ENCODE measurements around the gene CENPVL1. TPM values are rescaled to one million over a fixed set of nuclear protein-coding genes. Genes with fewer than 3 reads are reported as not detected.
"Not testable (repeated sequence)": the region's sequence is repeated elsewhere in the genome, so short reads cannot be mapped to it uniquely, and the experiment has no call there.

Gene CENPVL1
- total RNA-seq: not detected

GRCh38 chrX:51710277-51711164, at the start of gene CENPVL1:
Gene CENPVL1 (plus strand): TSS chrX:51710512. CDS start chrX:51710512, 0 bp downstream.
- H3K4me1 Mint-ChIP-seq (ENCODE audit: low read depth in 2 of 2); H3K27ac Mint-ChIP-seq; H3K27me3 Mint-ChIP-seq; DNase-seq (ENCODE audit: low spot score); H3K9me3 Mint-ChIP-seq; H3K4me3 Mint-ChIP-seq; H3K36me3 Mint-ChIP-seq: not testable (repeated sequence)
- peak in 1 of 2 donors; percentile 50 for ATAC-seq

- Mint-ChIP-seq H3K4me3 (no peak overlapping the region), H3K27ac (no peak overlapping the region), H3K36me3 (no peaks in the 10 kb centered on the region)
Observed at GRCh38 chrX:51665981-51666380, 44.3 kb upstream of the CENPVL1 start.

GRCh38 chrX:51679689-51680433, 30.5 kb upstream of the CENPVL1 start:
- H3K27me3 Mint-ChIP-seq; ATAC-seq; H3K27ac Mint-ChIP-seq; H3K4me1 Mint-ChIP-seq (ENCODE audit: low read depth in 2 of 2); H3K4me3 Mint-ChIP-seq; H3K9me3 Mint-ChIP-seq; H3K36me3 Mint-ChIP-seq; DNase-seq (ENCODE audit: low spot score): not testable (repeated sequence)

More at GRCh38 chrX:51665981-51666380, 44.3 kb upstream of the CENPVL1 start:
- DNase-seq (ENCODE audit: low spot score) (no peak), ATAC-seq (no peak)
- no peaks in the 10 kb centered on the region for H3K4me1 Mint-ChIP-seq (ENCODE audit: low read depth in 2 of 2)
- peaks cover 28 to 29% of the 10 kb centered on the region in 2 donors for H3K27me3 Mint-ChIP-seq
- no peaks in the 10 kb centered on the region for H3K9me3 Mint-ChIP-seq

GRCh38 chrX:51681808-51682719, 28.2 kb upstream of the CENPVL1 start:
- H3K4me3 Mint-ChIP-seq; H3K4me1 Mint-ChIP-seq (ENCODE audit: low read depth in 2 of 2); H3K9me3 Mint-ChIP-seq; H3K27ac Mint-ChIP-seq; DNase-seq (ENCODE audit: low spot score); H3K27me3 Mint-ChIP-seq; H3K36me3 Mint-ChIP-seq: not testable (repeated sequence)
- ATAC-seq: peak in 1 of 2 donors; percentile 13

GRCh38 chrX:51682720-51683062, 27.6 kb upstream of the CENPVL1 start, which contains the start of gene CENPVL2:
Gene CENPVL2 (minus strand): TSS chrX:51682831. CDS start chrX:51682831, 0 bp downstream.
- not testable (repeated sequence) for H3K27ac Mint-ChIP-seq; ATAC-seq; DNase-seq (ENCODE audit: low spot score); H3K9me3 Mint-ChIP-seq; H3K27me3 Mint-ChIP-seq; H3K36me3 Mint-ChIP-seq; H3K4me3 Mint-ChIP-seq; H3K4me1 Mint-ChIP-seq (ENCODE audit: low read depth in 2 of 2)

- H3K4me1 Mint-ChIP-seq (ENCODE audit: low read depth in 2 of 2): no peaks in the 10 kb centered on the region
- H3K27ac Mint-ChIP-seq: no peak overlapping the region
- DNase-seq (ENCODE audit: low spot score) (no peak), ATAC-seq (no peak)
- H3K4me3 Mint-ChIP-seq: no peak overlapping the region
- no peaks in the 10 kb centered on the region for H3K9me3 Mint-ChIP-seq
- no peaks in the 10 kb centered on the region for H3K36me3 Mint-ChIP-seq
- peaks cover 10 to 23% of the 10 kb centered on the region in 2 donors for H3K27me3 Mint-ChIP-seq
Observed at GRCh38 chrX:51694254-51694653, 16.1 kb upstream of the CENPVL1 start.

- Mint-ChIP-seq H3K27me3 (peaks cover 10 to 23% of the 10 kb centered on the region in 2 donors), H3K27ac (no peak overlapping the region), H3K9me3 (no peaks in the 10 kb centered on the region), H3K4me3 (no peak overlapping the region), H3K4me1 (ENCODE audit: low read depth in 2 of 2) (no peaks in the 10 kb centered on the region), H3K36me3 (no peaks in the 10 kb centered on the region)
- no peak for ATAC-seq
- DNase-seq (ENCODE audit: low spot score): no peak
Observed at GRCh38 chrX:51697397-51697796, 12.9 kb upstream of the CENPVL1 start.

GRCh38 chrX:51712943-51713647, 2.8 kb downstream of the CENPVL1 start:
- not testable (repeated sequence) for H3K9me3 Mint-ChIP-seq, H3K36me3 Mint-ChIP-seq, ATAC-seq

GRCh38 chrX:51728202-51728601, 17.9 kb downstream of the CENPVL1 start:
- Mint-ChIP-seq H3K27me3 (peaks cover 0 to 32% of the 10 kb centered on the region in 2 donors), H3K4me1 (ENCODE audit: low read depth in 2 of 2) (no peaks in the 10 kb centered on the region), H3K4me3 (no peak overlapping the region), H3K36me3 (no peaks in the 10 kb centered on the region), H3K9me3 (no peaks in the 10 kb centered on the region), H3K27ac (no peak overlapping the region)
- no peak for DNase-seq (ENCODE audit: low spot score)
- ATAC-seq: no peak

More at GRCh38 chrX:51712943-51713647, 2.8 kb downstream of the CENPVL1 start:
- H3K4me1 Mint-ChIP-seq (ENCODE audit: low read depth in 2 of 2); H3K27ac Mint-ChIP-seq; H3K27me3 Mint-ChIP-seq; DNase-seq (ENCODE audit: low spot score); H3K4me3 Mint-ChIP-seq: not testable (repeated sequence)

GRCh38 chrX:51737091-51737490, 26.8 kb downstream of the CENPVL1 start:
- Mint-ChIP-seq H3K4me1 (ENCODE audit: low read depth in 2 of 2) (no peaks in the 10 kb centered on the region), H3K36me3 (no peaks in the 10 kb centered on the region), H3K9me3 (no peaks in the 10 kb centered on the region), H3K27me3 (peaks cover 40 to 47% of the 10 kb centered on the region in 2 donors), H3K27ac (no peak overlapping the region), H3K4me3 (no peak overlapping the region)
- ATAC-seq (no peak), DNase-seq (ENCODE audit: low spot score) (no peak)

- H3K9me3 Mint-ChIP-seq: no peaks in the 10 kb centered on the region
- H3K27ac Mint-ChIP-seq: peak overlapping the region; percentile 35 to 77
- no peak overlapping the region for H3K4me3 Mint-ChIP-seq
Observed at GRCh38 chrX:51742586-51742985, 32.3 kb downstream of the CENPVL1 start.

GRCh38 chrX:51743179-51743957, 33.1 kb downstream of the CENPVL1 start, which contains the start of gene GSPT2:
Gene GSPT2 (plus strand): TSS chrX:51743442. CDS start chrX:51743627, 185 bp downstream.
- peak; percentile 95 to 99 for ATAC-seq
- Mint-ChIP-seq H3K9me3 (no peaks in the 10 kb centered on the region), H3K4me3 (peak within 1 kb of the TSS; percentile 94), H3K36me3 (peaks cover 25% of the 10 kb centered on the region), H3K4me1 (ENCODE audit: low read depth in 2 of 2) (peaks cover 10 to 16% of the 10 kb centered on the region in 2 donors), H3K27me3 (peaks cover 18 to 21% of the 10 kb centered on the region in 2 donors), H3K27ac (peak within 1 kb of the TSS; percentile 35 to 77)
- DNase-seq (ENCODE audit: low spot score): peak; percentile 74

More at GRCh38 chrX:51742586-51742985, 32.3 kb downstream of the CENPVL1 start:
- Mint-ChIP-seq H3K27me3 (peaks cover 23 to 25% of the 10 kb centered on the region in 2 donors), H3K4me1 (ENCODE audit: low read depth in 2 of 2) (peaks cover 10 to 16% of the 10 kb centered on the region in 2 donors), H3K36me3 (peaks cover 25% of the 10 kb centered on the region)
- DNase-seq (ENCODE audit: low spot score) (no peak), ATAC-seq (no peak)

Measured in natural killer cell treated with Interleukin-12 subunit alpha and Interleukin-12 subunit beta and Interleukin-15 and Interleukin-18, amount 100 ng/mL, for 72 hours (primary cell).